Neural cell (in vitro differentiated cells): ENCODE results near the gene MARVELD1. TPM values are rescaled to one million over a fixed set of nuclear protein-coding genes. Genes with fewer than 3 reads are reported as not detected.
"Not testable (repeated sequence)": the region's sequence is repeated elsewhere in the genome, so short reads cannot be mapped to it uniquely, and the experiment has no call there.

Experiments
- H2AFZ ChIP-seq: fragments of 200-600, 300-800 bp; sonication (generic), shearing (Covaris generic); 2 replicates; pipeline ENCODE4 v1.6.0; 2014; ENCODE audit warnings: low read depth, mild to moderate bottlenecking, antibody characterized with exemption, low read length, moderate library complexity
- H3F3A ChIP-seq: fragments of 200-600 bp; shearing (Covaris generic); 2 replicates; pipeline ENCODE4 v1.6.1; 2016; ENCODE audit warnings: mild to moderate bottlenecking, moderate library complexity, mixed read lengths, antibody characterized with exemption, low read length; ENCODE audit not compliant: insufficient read depth, poor library complexity, severe bottlenecking
- H3K27ac ChIP-seq: fragments of 200-600, 300-800 bp; sonication (generic), shearing (Covaris generic); 2 replicates; pipeline ENCODE4 v1.5.1; 2014; ENCODE audit warnings: mild to moderate bottlenecking, low read length, moderate library complexity
- H3K27me3 ChIP-seq: fragments of 300-800, 200-600 bp; sonication (generic), shearing (Covaris generic); 2 replicates; pipeline ENCODE4 v1.6.0; 2014; ENCODE audit warnings: mild to moderate bottlenecking, low read depth, low read length, moderate library complexity; ENCODE audit not compliant: insufficient read depth
- H3K36me3 ChIP-seq: fragments of 300-800, 200-600 bp; sonication (generic), shearing (Covaris generic); 2 replicates; pipeline ENCODE4 v1.5.1; 2014; ENCODE audit warnings: mild to moderate bottlenecking, antibody characterized with exemption, low read length, moderate library complexity; ENCODE audit not compliant: insufficient read depth
- H3K4me2 ChIP-seq: fragments of 300-800, 200-600 bp; sonication (generic), shearing (Covaris generic); 2 replicates; pipeline ENCODE4 v1.6.0; 2014; ENCODE audit warnings: mild to moderate bottlenecking, low read length
- H3K4me3 ChIP-seq: fragments of 300-800, 200-600 bp; sonication (generic), shearing (Covaris generic); 2 replicates; pipeline ENCODE4 v1.5.1; 2014; ENCODE audit warnings: mild to moderate bottlenecking, low read length, moderate library complexity
- H3K79me2 ChIP-seq: fragments of 200-600 bp; shearing (Covaris generic); replicated peaks from 2 replicates; pipeline ENCODE4 v1.6.0; 2014; ENCODE audit warnings: mild to moderate bottlenecking, low read length, moderate library complexity; ENCODE audit not compliant: insufficient read depth
- H3K9ac ChIP-seq: fragments of 300-800, 200-600 bp; sonication (generic), shearing (Covaris generic); 2 replicates; pipeline ENCODE4 v1.6.1; 2016; ENCODE audit warnings: mild to moderate bottlenecking, low read length, mixed read lengths
- H3K9me2 ChIP-seq: fragments of 200-600 bp; shearing (Covaris generic); 2 replicates; pipeline ENCODE4 v1.6.1; 2016; ENCODE audit warnings: mild to moderate bottlenecking, low read length, mixed read lengths; ENCODE audit not compliant: insufficient read depth
- H3K9me3 ChIP-seq: fragments of 200-600, 300-800 bp; sonication (generic), shearing (Covaris generic); 2 replicates; pipeline ENCODE4 v1.6.1; 2016; ENCODE audit warnings: mild to moderate bottlenecking, mixed run types, low read length, moderate library complexity, mixed read lengths
- H4K20me1 ChIP-seq: fragments of 200-600 bp; shearing (Covaris generic); 2 replicates; pipeline ENCODE4 v1.6.1; 2016; ENCODE audit warnings: mild to moderate bottlenecking, mixed run types; ENCODE audit not compliant: insufficient read depth
- EP300 ChIP-seq: fragments of 450-650 bp; conservative IDR thresholded peaks from 2 replicates; pipeline ENCODE4 v1.6.1; 2014; ENCODE audit warnings: antibody characterized with exemption, mild to moderate bottlenecking, moderate library complexity; ENCODE audit not compliant: poor library complexity, severe bottlenecking
- EZH2 ChIP-seq: fragments of 200-600, 300-800 bp; shearing (Covaris generic), sonication (generic); IDR thresholded peaks from 2 replicates; pipeline ENCODE4 v1.6.1; 2014; ENCODE audit warnings: antibody characterized with exemption, low read length, borderline replicate concordance, mild to moderate bottlenecking; ENCODE audit not compliant: insufficient read depth, poor library complexity, severe bottlenecking
- MXI1 ChIP-seq: fragments of 450-650 bp; conservative IDR thresholded peaks from 2 replicates; pipeline ENCODE4 v1.6.1; 2014; ENCODE audit warnings: antibody characterized with exemption, mild to moderate bottlenecking; ENCODE audit not compliant: poor library complexity, severe bottlenecking
- POLR2AphosphoS5 ChIP-seq: IDR thresholded peaks from 2 replicates; pipeline ENCODE4 v1.6.1; 2012
- RAD21 ChIP-seq: fragments of 450-650 bp; conservative IDR thresholded peaks from 2 replicates; pipeline ENCODE4 v1.6.1; 2014; ENCODE audit warnings: antibody characterized with exemption, mild to moderate bottlenecking, moderate library complexity
- REST ChIP-seq: IDR thresholded peaks from 2 replicates; pipeline ENCODE4 v1.6.1; 2012; ENCODE audit warnings: borderline replicate concordance
- SMC3 ChIP-seq: fragments of 450-650 bp; conservative IDR thresholded peaks from 2 replicates; pipeline ENCODE4 v1.6.1; 2014; ENCODE audit warnings: antibody characterized with exemption, mild to moderate bottlenecking, moderate library complexity; ENCODE audit not compliant: poor library complexity
- TAF1 ChIP-seq: IDR thresholded peaks from 2 replicates; pipeline ENCODE4 v1.6.1; 2012; ENCODE audit warnings: low read depth
- polyA plus RNA-seq: library from polyadenylated mRNA; depleted of rRNA; stranded (reverse); fragments of >200 nt; gene quantifications from 2 replicates; pipeline ENCODE4 v1.2.3, GENCODE V29; 2014
- TF ChIP-seq, protein P1 (sequence below): fragments of 450-650 bp; IDR thresholded peaks from 2 replicates; pipeline ENCODE4 v1.5.1; 2014; ENCODE audit warnings: antibody characterized with exemption, mild to moderate bottlenecking, moderate library complexity; ENCODE audit not compliant: poor library complexity, severe bottlenecking

The MARVELD1 gene
- polyA plus RNA-seq, 1 donor from 2014 or later: 2.3 TPM

GRCh38 chr10:97690133-97690532 is 23.4 kb upstream of the MARVELD1 start:
- Histone ChIP-seq H3K79me2 (no peaks in the 10 kb centered on the region), H3K4me3 (no peak overlapping the region), H3K9ac (no peak overlapping the region), H3K27ac (no peak overlapping the region), H4K20me1 (no peaks in the 10 kb centered on the region), H3K9me2 (no peaks in the 10 kb centered on the region), H3K9me3 (no peaks in the 10 kb centered on the region), H3K4me2 (no peak overlapping the region), H3F3A (peaks cover 6% of the 10 kb centered on the region), H3K36me3 (no peaks in the 10 kb centered on the region), H3K27me3 (no peaks in the 10 kb centered on the region), H2AFZ (no peak overlapping the region)
- no peak for TF ChIP-seq EZH2
- no peak for TF ChIP-seq TAF1
- no peak for TF ChIP-seq SMC3
- TF ChIP-seq, protein P1, sequence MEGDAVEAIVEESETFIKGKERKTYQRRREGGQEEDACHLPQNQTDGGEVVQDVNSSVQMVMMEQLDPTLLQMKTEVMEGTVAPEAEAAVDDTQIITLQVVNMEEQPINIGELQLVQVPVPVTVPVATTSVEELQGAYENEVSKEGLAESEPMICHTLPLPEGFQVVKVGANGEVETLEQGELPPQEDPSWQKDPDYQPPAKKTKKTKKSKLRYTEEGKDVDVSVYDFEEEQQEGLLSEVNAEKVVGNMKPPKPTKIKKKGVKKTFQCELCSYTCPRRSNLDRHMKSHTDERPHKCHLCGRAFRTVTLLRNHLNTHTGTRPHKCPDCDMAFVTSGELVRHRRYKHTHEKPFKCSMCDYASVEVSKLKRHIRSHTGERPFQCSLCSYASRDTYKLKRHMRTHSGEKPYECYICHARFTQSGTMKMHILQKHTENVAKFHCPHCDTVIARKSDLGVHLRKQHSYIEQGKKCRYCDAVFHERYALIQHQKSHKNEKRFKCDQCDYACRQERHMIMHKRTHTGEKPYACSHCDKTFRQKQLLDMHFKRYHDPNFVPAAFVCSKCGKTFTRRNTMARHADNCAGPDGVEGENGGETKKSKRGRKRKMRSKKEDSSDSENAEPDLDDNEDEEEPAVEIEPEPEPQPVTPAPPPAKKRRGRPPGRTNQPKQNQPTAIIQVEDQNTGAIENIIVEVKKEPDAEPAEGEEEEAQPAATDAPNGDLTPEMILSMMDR: no peak
- TF ChIP-seq MXI1: no peak
- TF ChIP-seq REST: no peak
- TF ChIP-seq RAD21: no peak
- TF ChIP-seq POLR2AphosphoS5: no peak
- TF ChIP-seq EP300: no peak

DNA sequence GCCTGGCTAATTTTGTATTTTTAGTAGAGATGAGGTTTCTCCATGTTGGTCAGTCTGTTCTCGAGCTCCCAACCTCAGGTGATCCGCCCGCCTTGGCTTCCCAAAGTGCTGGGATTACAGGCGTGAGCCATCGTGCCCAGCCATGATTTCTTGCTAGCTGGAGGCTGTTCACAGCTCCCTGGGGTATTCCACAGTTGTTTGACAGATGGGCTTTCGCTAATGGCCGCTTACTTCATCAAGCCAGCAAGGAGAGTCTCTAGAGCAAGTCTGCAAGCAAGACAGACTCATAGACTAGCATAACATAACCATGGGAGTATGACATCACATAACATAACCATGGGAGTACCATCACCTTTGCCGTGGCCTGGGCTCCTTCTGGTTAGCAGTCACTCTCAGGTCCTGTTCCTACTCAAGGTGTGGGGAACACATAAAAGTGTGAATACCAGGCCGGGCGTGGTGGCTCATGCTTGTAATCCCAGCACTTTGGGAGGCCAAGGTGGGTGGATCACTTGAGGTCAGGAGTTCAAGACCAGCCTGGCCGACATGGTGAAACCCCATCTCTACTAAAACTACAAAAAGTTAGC is 15.4 kb upstream of the MARVELD1 start:
- not testable (repeated sequence) for H3K36me3 ChIP-seq

More for the DNA sequence above, 15.4 kb upstream of the MARVELD1 start:
- not testable (repeated sequence) for H3K9me3 ChIP-seq, H3K27ac ChIP-seq, H3K9me2 ChIP-seq, H3K4me3 ChIP-seq, H3K9ac ChIP-seq, H3K27me3 ChIP-seq, H3K79me2 ChIP-seq, H3F3A ChIP-seq, H3K4me2 ChIP-seq, H2AFZ ChIP-seq, H4K20me1 ChIP-seq
